H1 (cell line): Measurements from ENCODE around the gene SLC35D3. TPM values are rescaled to one million over a fixed set of nuclear protein-coding genes. Genes with fewer than 3 reads are reported as not detected.

ENCODE experiments used
- CTCF ChIA-PET: fragments of 300-600 bp; sonication (Branson Sonifier 250); formaldehyde crosslinking; loops from one replicate; lab custom pipeline; 2021; ENCODE audit not compliant: partially characterized antibody; lab: Charles Lee
- POLR2A ChIA-PET: fragments of 300-600 bp; sonication (Branson Sonifier 250); formaldehyde crosslinking; loops from one replicate; lab custom pipeline; 2021; ENCODE audit warnings: inconsistent platforms; ENCODE audit not compliant: partially characterized antibody; lab: Charles Lee
- DNase-seq, 2 experiments: peaks; one replicate each; pipeline versions ENCODE4 v3.0.0 to v3.0.0-alpha.2; 2010 to 2022; ENCODE audit warnings: low spot score in 2 of 2, low read depth in 1 of 2, mixed read lengths in 1 of 2
- FAIRE-seq: peaks from 2 replicates; lab custom pipeline; 2011; peaks lifted over from hg19 to GRCh38; lab: Jason Lieb, UNC
- H2AFZ ChIP-seq: 2 replicates; pipeline ENCODE4 v1.8.1; 2012; ENCODE audit warnings: low read length, inconsistent platforms
- H2AK5ac ChIP-seq: 2 replicates; pipeline ENCODE4 v1.6.1; 2013; ENCODE audit warnings: low read depth, low read length
- H2BK120ac ChIP-seq: replicated peaks from 2 replicates; pipeline ENCODE3; 2013; ENCODE audit warnings: low read depth, low read length, inconsistent platforms
- H2BK12ac ChIP-seq: 2 replicates; pipeline ENCODE4 v1.6.1; 2013; ENCODE audit warnings: low read depth, low read length
- H2BK15ac ChIP-seq: 2 replicates; pipeline ENCODE4 v1.6.1; 2013; ENCODE audit warnings: low read length
- H2BK20ac ChIP-seq: 2 replicates; pipeline ENCODE4 v1.6.1; 2013; ENCODE audit warnings: low read length
- H2BK5ac ChIP-seq: 2 replicates; pipeline ENCODE4 v1.6.1; 2013; ENCODE audit warnings: low read depth, low read length
- H3K14ac ChIP-seq: 2 replicates; pipeline ENCODE4 v1.6.1; 2013; ENCODE audit warnings: inconsistent platforms; ENCODE audit not compliant: insufficient read length
- H3K18ac ChIP-seq: 2 replicates; pipeline ENCODE4 v1.6.1; 2013; ENCODE audit warnings: low read length; ENCODE audit errors: extremely low read depth
- H3K23ac ChIP-seq: 2 replicates; pipeline ENCODE4 v1.6.1; 2013; ENCODE audit warnings: inconsistent platforms; ENCODE audit not compliant: insufficient read length
- H3K23me2 ChIP-seq: 2 replicates; pipeline ENCODE4 v1.6.1; 2013; ENCODE audit warnings: low read depth, low read length
- H3K27ac ChIP-seq: 2 replicates; pipeline ENCODE4 v1.6.1; 2011; ENCODE audit warnings: low read depth, low read length, inconsistent platforms
- H3K27me3 ChIP-seq, 4 experiments: replicated peaks in 1 of 4; 1 replicate in 1 of 4; 2 replicates in 3 of 4; pipeline versions ENCODE4 v1.6.1 to v1.8.1; 2011 to 2013; ENCODE audit warnings: low read length in 3 of 4, mild to moderate bottlenecking in 3 of 4, inconsistent platforms in 2 of 4, mixed read lengths in 2 of 4, moderate library complexity in 1 of 4; ENCODE audit not compliant: control insufficient read depth in 3 of 4, insufficient read depth in 3 of 4; ENCODE audit errors: extremely low read depth in 1 of 4
- H3K36me3 ChIP-seq, 4 experiments: 2 replicates each; pipeline versions ENCODE4 v1.6.1 to v1.8.1; 2011 to 2013; ENCODE audit warnings: mild to moderate bottlenecking in 4 of 4, low read length in 3 of 4, moderate library complexity in 2 of 4, control low read depth in 1 of 4, inconsistent platforms in 1 of 4; ENCODE audit not compliant: insufficient read depth in 4 of 4, control insufficient read depth in 2 of 4
- H3K4ac ChIP-seq: replicated peaks from 2 replicates; pipeline ENCODE3; 2013; ENCODE audit warnings: low read length, low read depth, mixed read lengths, inconsistent platforms; ENCODE audit not compliant: insufficient read length
- H3K4me1 ChIP-seq, 4 experiments: replicated peaks in 1 of 4; 1 replicate in 1 of 4; 2 replicates in 3 of 4; pipeline versions ENCODE4 v1.6.1 to v1.8.1; 2011 to 2013; ENCODE audit warnings: low read length in 3 of 4, inconsistent platforms in 2 of 4, mixed read lengths in 1 of 4; ENCODE audit not compliant: insufficient read depth in 4 of 4, control insufficient read depth in 3 of 4
- H3K4me2 ChIP-seq, 2 experiments: 2 replicates each; pipeline versions ENCODE4 v1.6.1 to v1.8.1; 2011 to 2013; ENCODE audit warnings: low read depth in 2 of 2, low read length in 2 of 2, control low read depth in 1 of 2, inconsistent platforms in 1 of 2, mild to moderate bottlenecking in 1 of 2; ENCODE audit not compliant: insufficient read depth in 1 of 2
- H3K4me3 ChIP-seq, 4 experiments: fragments of 200-600, 300-600 bp in 1 of 4; sonication (generic), shearing (Covaris generic), sonication (Bioruptor Twin) in 1 of 4; 2 replicates each; pipeline versions ENCODE4 v1.5.1 to v1.8.1; 2011 to 2016; ENCODE audit warnings: low read length in 4 of 4, low read depth in 3 of 4, control low read depth in 2 of 4, inconsistent platforms in 2 of 4, mild to moderate bottlenecking in 2 of 4, mixed read lengths in 1 of 4, moderate library complexity in 1 of 4; ENCODE audit not compliant: insufficient read depth in 2 of 4; ENCODE audit errors: extremely low read depth in 1 of 4
- H3K56ac ChIP-seq: replicated peaks from 2 replicates; pipeline ENCODE3; 2013; ENCODE audit warnings: low read depth, mild to moderate bottlenecking, mixed read lengths, low read length, inconsistent platforms; ENCODE audit not compliant: insufficient read length
- H3K79me1 ChIP-seq: 2 replicates; pipeline ENCODE4 v1.6.1; 2013; ENCODE audit warnings: low read depth, low read length, control low read depth
- H3K79me2 ChIP-seq, 2 experiments: 2 replicates each; pipeline versions ENCODE4 v1.6.1 to v1.8.1; 2012 to 2013; ENCODE audit warnings: low read length in 2 of 2, mild to moderate bottlenecking in 2 of 2, inconsistent platforms in 1 of 2; ENCODE audit not compliant: insufficient read depth in 2 of 2, control insufficient read depth in 1 of 2
- H3K9ac ChIP-seq, 4 experiments: replicated peaks in 1 of 4; 1 replicate in 1 of 4; 2 replicates in 3 of 4; pipeline versions ENCODE4 v1.6.1 to v1.8.1; 2011 to 2013; ENCODE audit warnings: low read depth in 3 of 4, low read length in 3 of 4, control low read depth in 2 of 4, mild to moderate bottlenecking in 2 of 4, moderate library complexity in 2 of 4, inconsistent platforms in 1 of 4; ENCODE audit errors: extremely low read depth in 1 of 4
- H3K9me3 ChIP-seq, 2 experiments: 2 replicates each; pipeline versions ENCODE4 v1.6.1 to v1.8.1; 2012 to 2013; ENCODE audit warnings: mild to moderate bottlenecking in 2 of 2, moderate library complexity in 2 of 2, control low read depth in 1 of 2, inconsistent platforms in 1 of 2, low read depth in 1 of 2, low read length in 1 of 2, mixed read lengths in 1 of 2; ENCODE audit not compliant: insufficient read depth in 2 of 2
- H4K20me1 ChIP-seq, 2 experiments: replicated peaks in 1 of 2; 2 replicates each; pipeline versions ENCODE3 to v1.8.1; 2011 to 2013; ENCODE audit warnings: inconsistent platforms in 2 of 2, low read length in 2 of 2, mild to moderate bottlenecking in 1 of 2; ENCODE audit not compliant: insufficient read depth in 2 of 2, control insufficient read depth in 1 of 2
- H4K5ac ChIP-seq: 2 replicates; pipeline ENCODE4 v1.6.1; 2013; ENCODE audit warnings: low read length, low read depth, mixed read lengths, inconsistent platforms; ENCODE audit not compliant: insufficient read length
- H4K8ac ChIP-seq: 2 replicates; pipeline ENCODE4 v1.8.0; 2013; ENCODE audit warnings: mild to moderate bottlenecking, moderate library complexity, low read length, inconsistent platforms; ENCODE audit not compliant: insufficient read depth; ENCODE audit errors: extremely low read depth
- H4K91ac ChIP-seq: replicated peaks from 2 replicates; pipeline ENCODE3; 2013; ENCODE audit warnings: low read length, mixed read lengths, inconsistent platforms; ENCODE audit not compliant: insufficient read length
- CREB1 ChIP-seq: IDR thresholded peaks from 2 replicates; pipeline ENCODE4 v1.6.1; 2012; ENCODE audit warnings: inconsistent platforms
- WGBS, 2 experiments: shearing (Covaris generic) in 1 of 2; methylation state at CpG; one replicate each; pipeline versions ENCODE4 v1.1.6 to v1.1.7; 2013 to 2015; ENCODE audit warnings: low lambda C conversion rate in 2 of 2, mixed read lengths in 2 of 2, inconsistent platforms in 1 of 2, low coverage in 1 of 2, missing lambda C conversion rate in 1 of 2; ENCODE audit not compliant: insufficient replicate concordance in 2 of 2, insufficient coverage in 1 of 2, insufficient read length in 1 of 2; ENCODE audit errors: extremely low coverage in 1 of 2, missing lambda C conversion rate in 1 of 2; 5-methylcytosine and 5-hydroxymethylcytosine counted together
- polyA plus RNA-seq, 7 experiments: library from polyadenylated mRNA; depleted of rRNA in 3 of 7; stranded (reverse) in 5 of 7; unstranded in 2 of 7; fragments of >200 nt in 5 of 7; fragments of 200-250 nt in 2 of 7; gene quantifications; 1 replicate in 5 of 7; 2 replicates in 1 of 7; 4 replicates in 1 of 7; pipeline versions ENCODE4 v1.2.1 to v1.2.3, GENCODE V29; 2011 to 2013; ENCODE audit warnings: missing spikeins in 2 of 7, mixed read lengths in 2 of 7
- total RNA-seq: library from RNA; stranded (reverse); fragmentation: NEBNext Ultra II Directional; extraction: Animal tissue kit (Norgen Biotek cat#: 25700); gene quantifications from 2 replicates; pipeline ENCODE4 v1.2.1, GENCODE V29; 2021
- TF ChIP-seq, protein P1 (sequence below): IDR thresholded peaks from 2 replicates; pipeline ENCODE4 v1.6.1; 2011; ENCODE audit warnings: low read length, improper control_type of control experiment
- TF ChIP-seq, protein P2 (sequence below): IDR thresholded peaks from 2 replicates; pipeline ENCODE4 v1.6.1; 2011; ENCODE audit warnings: low read depth, mild to moderate bottlenecking, low read length; ENCODE audit not compliant: insufficient read depth

SLC35D3 gene
- total and polyA plus RNA-seq, 2 of the 8 experiments (the other 6 are each of a cell fraction or from before 2014, with no cell fraction given), result 0.27 to 0.39 TPM

DNA sequence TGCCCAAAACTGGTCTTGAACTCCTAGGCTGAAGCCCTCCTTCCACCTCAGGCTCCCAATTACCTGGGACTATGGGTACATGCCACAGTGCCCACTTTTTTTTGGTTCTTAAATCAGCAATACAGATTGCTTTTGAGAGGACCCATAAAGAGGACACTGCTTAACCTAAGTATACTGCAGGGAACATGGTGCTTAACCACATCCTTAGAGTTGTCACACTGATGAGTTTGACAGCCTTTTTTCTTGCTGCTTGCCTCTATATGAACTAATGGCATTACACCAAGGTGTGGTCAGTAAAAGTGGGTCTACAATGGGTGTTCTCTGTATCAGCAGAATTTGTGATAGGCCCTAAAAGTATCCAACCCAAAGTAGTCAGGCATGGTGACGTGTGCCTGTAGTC, 7.2 kb upstream of the SLC35D3 start:
- H2AK5ac ChIP-seq, result no peak overlapping the region
- no peak overlapping the region for H3K4ac ChIP-seq
- peaks cover 0 to 2% (median 0%) of the 10 kb centered on the region in 4 experiments; a peak in 1 of 8 replicates for H3K36me3 ChIP-seq
- no peaks in the 10 kb centered on the region for H3K79me2 ChIP-seq
- no peak overlapping the region for H3K23ac ChIP-seq
- no peak overlapping the region for H2BK120ac ChIP-seq
- no peaks in the 10 kb centered on the region for H3K9me3 ChIP-seq
- no peak overlapping the region for H2BK12ac ChIP-seq
- POLR2A ChIA-PET, result interaction anchor here (0.5 to 0.8 kb wide), 2 partner anchors 18 to 1359 kb away, joined by 3 to 4 read pairs; no protein-coding TSS in a partner anchor
- no peak overlapping the region for H2BK20ac ChIP-seq
- no peak for DNase-seq
- H3K56ac ChIP-seq, result no peak overlapping the region
- no peak overlapping the region for H3K14ac ChIP-seq
- no peak overlapping the region for H3K27ac ChIP-seq
- TF ChIP-seq, protein P1, sequence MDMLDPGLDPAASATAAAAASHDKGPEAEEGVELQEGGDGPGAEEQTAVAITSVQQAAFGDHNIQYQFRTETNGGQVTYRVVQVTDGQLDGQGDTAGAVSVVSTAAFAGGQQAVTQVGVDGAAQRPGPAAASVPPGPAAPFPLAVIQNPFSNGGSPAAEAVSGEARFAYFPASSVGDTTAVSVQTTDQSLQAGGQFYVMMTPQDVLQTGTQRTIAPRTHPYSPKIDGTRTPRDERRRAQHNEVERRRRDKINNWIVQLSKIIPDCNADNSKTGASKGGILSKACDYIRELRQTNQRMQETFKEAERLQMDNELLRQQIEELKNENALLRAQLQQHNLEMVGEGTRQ, result no peak
- no peak for TF ChIP-seq CREB1
- TF ChIP-seq, protein P2, sequence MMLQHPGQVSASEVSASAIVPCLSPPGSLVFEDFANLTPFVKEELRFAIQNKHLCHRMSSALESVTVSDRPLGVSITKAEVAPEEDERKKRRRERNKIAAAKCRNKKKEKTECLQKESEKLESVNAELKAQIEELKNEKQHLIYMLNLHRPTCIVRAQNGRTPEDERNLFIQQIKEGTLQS, result no peak
- H3K4me2 ChIP-seq, result no peak overlapping the region
- H2AFZ ChIP-seq, result no peak overlapping the region
- no peak overlapping the region for H4K91ac ChIP-seq
- H2BK5ac ChIP-seq, result no peak overlapping the region
- no peaks in the 10 kb centered on the region for H3K23me2 ChIP-seq
- 85% methylated on average over 1 of the region's 1 CpG; no CpG with 5 or more reads in 1 of the 2 experiments for WGBS, 2 experiments
- peaks cover 2 to 7% (median 7%) of the 10 kb centered on the region in 4 experiments; a peak in 4 of 7 replicates for H3K27me3 ChIP-seq
- H3K18ac ChIP-seq, result no peak overlapping the region
- H3K4me3 ChIP-seq, result no peak overlapping the region
- CTCF ChIA-PET, result interaction anchor here (1.1 to 1.2 kb wide), 2 partner anchors 54 to 69 kb away, joined by 3 to 4 read pairs; no protein-coding TSS in a partner anchor
- no peak overlapping the region for H4K8ac ChIP-seq
- H2BK15ac ChIP-seq, result no peak overlapping the region
- H3K4me1 ChIP-seq, result no peaks in the 10 kb centered on the region
- no peak for FAIRE-seq
- no peak overlapping the region for H3K9ac ChIP-seq
- H4K5ac ChIP-seq, result no peak overlapping the region
- no peaks in the 10 kb centered on the region for H4K20me1 ChIP-seq
- no peaks in the 10 kb centered on the region for H3K79me1 ChIP-seq
